ENCODE data around the gene NDUFB2.
A peak's percentile ranks its signal among the peaks of the same experiment; 100 is the strongest.

DNA sequence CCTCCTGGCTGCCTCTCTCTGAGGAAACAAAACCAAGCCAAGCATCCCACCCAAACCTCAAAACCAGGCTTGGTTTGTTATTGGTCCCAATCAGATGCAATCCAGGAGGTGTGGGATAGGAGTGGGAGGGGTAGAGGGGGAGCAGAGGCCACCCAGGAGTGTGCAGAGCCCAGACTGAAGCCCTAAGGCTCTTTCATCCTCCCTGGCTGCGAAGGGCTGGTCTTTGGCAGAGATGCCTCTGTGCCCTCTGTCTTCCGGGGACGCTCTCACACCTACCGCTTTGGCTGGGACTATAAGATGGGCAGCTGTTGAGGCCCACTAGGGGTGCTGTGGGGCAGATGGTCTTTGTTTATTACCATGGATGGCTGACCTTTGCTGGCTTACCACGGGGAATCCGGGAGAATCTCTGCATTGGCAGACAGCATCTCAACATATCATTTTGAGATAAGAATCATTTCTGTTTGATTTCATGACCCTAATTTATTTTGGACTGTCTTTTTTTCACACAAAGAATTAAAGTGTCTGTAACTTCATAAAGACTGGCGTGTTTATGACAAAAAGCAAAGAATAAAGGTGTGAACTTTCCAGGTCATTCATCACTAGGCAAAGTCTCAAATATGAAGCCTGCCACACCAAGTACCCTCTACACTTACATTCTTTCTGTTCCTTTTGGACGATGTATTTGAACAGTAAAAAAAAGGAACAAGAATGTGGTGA lies 49.4 kb upstream of the NDUFB2 start:
- TF ChIP-seq NR3C1 (CRISPR knock-in tag; IDR thresholded peaks at IDR 0.05) (no peak), TBL1XR1 (IDR thresholded peaks at IDR 0.05; ENCODE audit: low read length in 2 of 2) (no peak), XRCC5 (IDR thresholded peaks at IDR 0.05; ENCODE audit: low read depth, low read length) (0 out of 2 replicates have a peak, but pooled peaks have one; percentile 31), CHD4 (IDR thresholded peaks at IDR 0.05; ENCODE audit: insufficient read depth, insufficient replicate concordance, low read depth, low read length, poor library complexity, severe bottlenecking) (no peak), TCF7L2 (IDR thresholded peaks at IDR 0.05; ENCODE audit: low read depth, low read length) (no peak), E2F1 (CRISPR knock-in tag; IDR thresholded peaks at IDR 0.05) (no peak), POLR3G (IDR thresholded peaks at IDR 0.05; ENCODE audit: extremely low read depth, insufficient read length, insufficient replicate concordance) (no peak), NR2F6 (CRISPR knock-in tag; IDR thresholded peaks at IDR 0.05) (no peak), BRF1 (IDR thresholded peaks at IDR 0.05; ENCODE audit: borderline replicate concordance, extremely low read depth, insufficient read length) (no peak), TFAM (CRISPR knock-in tag; conservative IDR thresholded peaks at IDR 0.05) (no peak), JUND (IDR thresholded peaks at IDR 0.05; ENCODE audit: borderline replicate concordance, low read depth, low read length) (no peak), JUND (tag; IDR thresholded peaks at IDR 0.05; ENCODE audit: borderline replicate concordance, low read depth, low read length) (no peak), ZNF830 (CRISPR knock-in tag; IDR thresholded peaks at IDR 0.05) (no peak)

Measured in K562 (cell line).